PFSK-1 (cell line): ENCODE data around the gene ERG28.

Source experiments
- FOXP2 ChIP-seq: optimal IDR thresholded peaks from 2 replicates; pipeline ENCODE3; 2011; ENCODE audit warnings: borderline replicate concordance, control low read depth, inconsistent platforms; ENCODE audit not compliant: insufficient read depth; ENCODE audit errors: extremely low read length, extremely low read depth
- POLR2AphosphoS5 ChIP-seq: IDR thresholded peaks from 2 replicates; pipeline ENCODE4 v1.6.1; 2012; ENCODE audit warnings: low read depth, mild to moderate bottlenecking, control low read depth, low read length, moderate library complexity
- REST ChIP-seq, 2 experiments: IDR thresholded peaks; 2 replicates each; pipeline versions ENCODE4 v1.6.1 to v1.8.0; 2011 to 2012; ENCODE audit warnings: low read depth in 2 of 2, low read length in 2 of 2, control low read depth in 1 of 2, inconsistent platforms in 1 of 2, mild to moderate bottlenecking in 1 of 2, moderate library complexity in 1 of 2; ENCODE audit not compliant: insufficient read depth in 1 of 2
- SIN3A ChIP-seq: IDR thresholded peaks from 2 replicates; pipeline ENCODE4 v1.6.1; 2012; ENCODE audit warnings: mild to moderate bottlenecking, low read length, moderate library complexity, borderline replicate concordance; ENCODE audit not compliant: insufficient read depth
- TAF1 ChIP-seq: IDR thresholded peaks from 2 replicates; pipeline ENCODE4 v1.6.1; 2012; ENCODE audit warnings: low read length, control low read depth, borderline replicate concordance; ENCODE audit not compliant: insufficient read depth

Gene ERG28

GRCh38 chr14:75673345-75674035, 12.8 kb upstream of the ERG28 start:
- no peak for TF ChIP-seq SIN3A
- TF ChIP-seq TAF1, result no peak
- TF ChIP-seq POLR2AphosphoS5, result no peak
- TF ChIP-seq REST (IDR thresholded peaks at IDR 0.05; ENCODE audit: insufficient read depth in 1 of 2, low read depth in 2 of 2, low read length in 2 of 2), result no peak
- no peak for TF ChIP-seq FOXP2

GRCh38 chr14:75672605-75673192, 12.0 kb upstream of the ERG28 start:
- TF ChIP-seq REST (IDR thresholded peaks at IDR 0.05; ENCODE audit: insufficient read depth in 1 of 2, low read depth in 2 of 2, low read length in 2 of 2), result no peak

- no peak for TF ChIP-seq SIN3A
Observed at GRCh38 chr14:75667099-75667765, 6.6 kb upstream of the ERG28 start.

GRCh38 chr14:75662966-75663365, 2.3 kb upstream of the ERG28 start:
- TF ChIP-seq POLR2AphosphoS5 (no peak), SIN3A (no peak), REST (IDR thresholded peaks at IDR 0.05; ENCODE audit: insufficient read depth in 1 of 2, low read depth in 2 of 2, low read length in 2 of 2) (no peak), FOXP2 (no peak), TAF1 (no peak)

GRCh38 chr14:75661499-75661814, 781 bp upstream of the ERG28 start:
- TF ChIP-seq FOXP2 (no peak), TAF1 (no peak), REST (IDR thresholded peaks at IDR 0.05; ENCODE audit: insufficient read depth in 1 of 2, low read depth in 2 of 2, low read length in 2 of 2) (no peak), SIN3A (0 out of 2 replicates have a peak, but pooled peaks have one; percentile 38), POLR2AphosphoS5 (no peak)
